Measurements from ENCODE around the gene SPP2.

SPP2 gene, protein sequence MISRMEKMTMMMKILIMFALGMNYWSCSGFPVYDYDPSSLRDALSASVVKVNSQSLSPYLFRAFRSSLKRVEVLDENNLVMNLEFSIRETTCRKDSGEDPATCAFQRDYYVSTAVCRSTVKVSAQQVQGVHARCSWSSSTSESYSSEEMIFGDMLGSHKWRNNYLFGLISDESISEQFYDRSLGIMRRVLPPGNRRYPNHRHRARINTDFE

DNA sequence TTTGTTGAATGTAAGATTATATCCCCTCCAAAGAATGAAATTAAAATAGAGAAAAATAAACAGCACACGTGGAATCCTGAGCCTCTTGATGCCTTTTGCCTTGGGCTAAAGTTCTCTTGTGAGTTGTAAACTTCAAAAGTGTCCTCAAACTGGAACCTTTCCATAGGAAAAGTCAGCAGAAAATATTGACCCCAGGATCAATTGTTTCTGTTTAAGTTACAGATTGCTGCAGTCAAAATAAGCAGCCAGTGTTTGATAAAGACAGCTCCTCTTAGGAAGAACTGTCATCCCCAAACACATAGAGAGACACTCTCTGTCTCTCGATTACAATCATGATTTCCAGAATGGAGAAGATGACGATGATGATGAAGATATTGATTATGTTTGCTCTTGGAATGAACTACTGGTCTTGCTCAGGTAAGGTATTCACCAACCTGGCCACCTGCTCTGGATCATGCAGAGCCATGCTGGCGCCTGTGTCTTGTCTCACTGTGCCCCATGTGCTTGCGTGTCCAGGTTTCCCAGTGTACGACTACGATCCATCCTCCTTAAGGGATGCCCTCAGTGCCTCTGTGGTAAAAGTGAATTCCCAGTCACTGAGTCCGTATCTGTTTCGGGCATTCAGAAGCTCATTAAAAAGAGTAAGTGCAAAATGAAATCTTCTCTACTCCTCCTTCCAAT, at the start of gene SPP2:
TSS of gene SPP2 (plus strand) at position 248 of the 681 bp plus-strand sequence. CDS start at position 333, 85 bp downstream.
- H3K27ac ChIP-seq = no peak within 1 kb of the TSS
- ChIA-PET POLR2A (ENCODE audit: low non-redundant PET) (no interaction called here), CTCF (no interaction called here)
- TF ChIP-seq, protein P1, sequence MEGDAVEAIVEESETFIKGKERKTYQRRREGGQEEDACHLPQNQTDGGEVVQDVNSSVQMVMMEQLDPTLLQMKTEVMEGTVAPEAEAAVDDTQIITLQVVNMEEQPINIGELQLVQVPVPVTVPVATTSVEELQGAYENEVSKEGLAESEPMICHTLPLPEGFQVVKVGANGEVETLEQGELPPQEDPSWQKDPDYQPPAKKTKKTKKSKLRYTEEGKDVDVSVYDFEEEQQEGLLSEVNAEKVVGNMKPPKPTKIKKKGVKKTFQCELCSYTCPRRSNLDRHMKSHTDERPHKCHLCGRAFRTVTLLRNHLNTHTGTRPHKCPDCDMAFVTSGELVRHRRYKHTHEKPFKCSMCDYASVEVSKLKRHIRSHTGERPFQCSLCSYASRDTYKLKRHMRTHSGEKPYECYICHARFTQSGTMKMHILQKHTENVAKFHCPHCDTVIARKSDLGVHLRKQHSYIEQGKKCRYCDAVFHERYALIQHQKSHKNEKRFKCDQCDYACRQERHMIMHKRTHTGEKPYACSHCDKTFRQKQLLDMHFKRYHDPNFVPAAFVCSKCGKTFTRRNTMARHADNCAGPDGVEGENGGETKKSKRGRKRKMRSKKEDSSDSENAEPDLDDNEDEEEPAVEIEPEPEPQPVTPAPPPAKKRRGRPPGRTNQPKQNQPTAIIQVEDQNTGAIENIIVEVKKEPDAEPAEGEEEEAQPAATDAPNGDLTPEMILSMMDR (conservative IDR thresholded peaks at IDR 0.05; ENCODE audit: low read depth) = no peak
- DNase-seq (ENCODE audit: low spot score) = no peak

DNA sequence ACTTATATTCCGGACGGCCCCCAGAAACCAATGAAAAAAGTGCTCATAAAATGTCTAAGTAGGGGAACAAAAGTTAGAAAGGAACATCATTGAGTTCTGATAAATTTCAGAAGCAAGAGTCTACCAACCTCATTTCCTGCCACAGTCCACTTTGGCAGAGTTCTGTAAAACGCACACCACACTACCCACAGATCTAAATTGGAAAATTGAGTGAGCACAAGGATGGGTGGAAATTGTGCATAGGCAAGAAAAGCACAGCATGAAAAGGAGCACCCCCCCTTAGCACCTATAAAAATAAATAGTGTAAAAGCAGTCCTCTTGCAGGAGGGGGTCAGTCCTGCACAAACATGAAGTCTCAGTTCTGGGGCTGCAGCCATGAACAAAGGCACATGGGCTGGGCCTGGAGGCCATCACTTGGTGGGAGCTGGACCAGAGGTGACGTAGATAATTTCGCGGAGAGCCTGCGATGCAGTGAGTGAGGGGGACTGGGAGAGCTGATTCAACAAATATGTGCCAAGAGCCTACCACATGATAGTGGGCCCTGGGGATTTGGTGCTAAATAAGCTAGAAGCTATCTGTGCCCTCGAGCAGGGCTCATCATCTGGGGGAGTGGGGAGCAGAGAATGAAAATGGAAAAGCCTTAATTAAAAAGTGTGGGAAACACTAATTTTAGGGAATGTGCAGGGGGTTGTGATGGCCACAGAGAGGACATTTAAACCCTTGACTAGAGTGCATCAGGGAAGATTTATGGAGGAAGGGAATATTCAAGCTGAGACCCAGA, 48.9 kb upstream of the SPP2 start:
- H3K27ac ChIP-seq = no peak overlapping the region
- DNase-seq (ENCODE audit: low spot score) = no peak
- ChIA-PET POLR2A (ENCODE audit: low non-redundant PET) (no interaction called here), CTCF (interaction anchor here (0.5 kb wide), 1 partner anchor 125 kb away, joined by 3 read pairs; no protein-coding TSS in a partner anchor)
- TF ChIP-seq, protein P1 (conservative IDR thresholded peaks at IDR 0.05; ENCODE audit: low read depth) = no peak

DNA sequence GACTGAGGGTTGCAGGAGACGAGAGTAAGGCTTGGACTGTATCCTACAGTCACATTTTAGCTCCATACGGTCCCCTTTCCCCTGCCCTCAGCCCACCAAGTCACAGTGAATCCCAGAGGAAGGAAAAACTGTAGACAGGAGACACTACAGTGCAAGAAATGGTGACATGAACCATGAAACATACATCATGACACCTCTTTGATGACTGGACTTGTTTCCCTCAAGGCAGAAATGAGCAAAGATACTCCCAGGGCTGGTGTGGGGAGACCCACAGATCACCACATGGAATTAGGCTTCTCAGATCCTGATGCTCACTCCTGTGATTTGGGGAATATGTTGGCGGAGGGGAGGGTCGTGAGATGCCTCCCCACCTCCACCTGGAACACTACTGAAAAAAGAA, 48.2 kb upstream of the SPP2 start:
- H3K27ac ChIP-seq = no peak overlapping the region
- TF ChIP-seq, protein P1 (conservative IDR thresholded peaks at IDR 0.05; ENCODE audit: low read depth) = no peak
- POLR2A ChIA-PET (ENCODE audit: low non-redundant PET) = no interaction called here
- CTCF ChIA-PET = interaction anchor here (0.5 kb wide), 1 partner anchor 125 kb away, joined by 3 read pairs; no protein-coding TSS in a partner anchor
- DNase-seq (ENCODE audit: low spot score) = no peak

DNA sequence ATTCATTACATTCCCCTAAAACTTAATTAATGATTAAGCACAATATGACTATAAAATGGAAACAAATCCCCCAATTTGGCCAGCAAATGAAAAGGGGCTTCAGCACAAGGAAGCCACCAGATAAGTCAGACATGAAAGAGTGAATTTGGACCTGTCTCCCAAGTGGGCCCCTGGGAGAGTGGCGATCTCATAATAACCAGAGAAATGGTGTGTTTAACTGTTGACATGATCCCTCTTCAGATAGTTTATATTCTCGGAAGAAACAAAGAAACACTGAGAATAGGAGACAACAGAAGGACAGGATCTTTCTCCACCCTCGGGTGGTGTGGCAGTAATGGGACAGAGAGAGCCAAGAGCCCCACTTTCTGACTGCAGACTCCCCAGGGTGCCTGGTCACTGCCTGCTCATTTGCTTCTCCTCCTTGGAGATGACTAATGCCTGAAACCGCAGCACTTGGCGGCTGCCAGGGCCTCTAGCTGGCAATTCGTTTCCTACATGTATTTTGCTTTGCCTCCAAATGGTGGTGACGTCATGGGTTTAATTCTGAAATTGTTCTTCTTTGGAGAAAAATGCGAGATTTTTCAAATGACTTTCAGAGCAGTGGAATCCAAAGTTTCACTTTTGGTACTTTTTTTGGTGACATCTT, 46.4 kb upstream of the SPP2 start:
- peak; percentile 81 for DNase-seq (ENCODE audit: low spot score)
- CTCF ChIA-PET = interaction anchor here (0.6 kb wide), 2 partner anchors 10 to 1995 kb away, joined by 3 read pairs; no protein-coding TSS in a partner anchor
- POLR2A ChIA-PET (ENCODE audit: low non-redundant PET) = no interaction called here
- H3K27ac ChIP-seq = peak overlapping the region; percentile 62
- TF ChIP-seq, protein P1 (conservative IDR thresholded peaks at IDR 0.05; ENCODE audit: low read depth) = no peak

DNA sequence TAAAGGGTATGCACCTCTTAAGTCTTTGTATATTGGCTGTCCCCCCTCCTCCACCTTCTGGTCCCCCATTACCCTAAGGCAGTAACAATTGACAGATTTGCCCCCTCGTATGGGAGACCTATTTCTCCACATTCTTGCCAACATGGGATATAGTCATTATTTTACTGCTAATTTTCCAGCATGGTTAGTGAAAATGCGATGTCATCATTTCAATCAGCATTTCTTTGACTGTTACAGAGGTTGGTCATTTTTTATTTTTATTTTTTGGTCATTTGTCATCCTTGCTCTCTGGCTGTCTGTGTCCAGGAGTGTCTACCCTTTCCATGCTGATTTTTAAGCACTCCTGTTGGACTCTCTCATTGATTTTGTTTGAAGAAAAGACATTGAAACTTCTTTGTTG, 45.4 kb upstream of the SPP2 start:
- ChIA-PET CTCF (no interaction called here), POLR2A (ENCODE audit: low non-redundant PET) (no interaction called here)
- TF ChIP-seq, protein P1 (conservative IDR thresholded peaks at IDR 0.05; ENCODE audit: low read depth) = no peak
- DNase-seq (ENCODE audit: low spot score) = no peak
- no peak overlapping the region for H3K27ac ChIP-seq

DNA sequence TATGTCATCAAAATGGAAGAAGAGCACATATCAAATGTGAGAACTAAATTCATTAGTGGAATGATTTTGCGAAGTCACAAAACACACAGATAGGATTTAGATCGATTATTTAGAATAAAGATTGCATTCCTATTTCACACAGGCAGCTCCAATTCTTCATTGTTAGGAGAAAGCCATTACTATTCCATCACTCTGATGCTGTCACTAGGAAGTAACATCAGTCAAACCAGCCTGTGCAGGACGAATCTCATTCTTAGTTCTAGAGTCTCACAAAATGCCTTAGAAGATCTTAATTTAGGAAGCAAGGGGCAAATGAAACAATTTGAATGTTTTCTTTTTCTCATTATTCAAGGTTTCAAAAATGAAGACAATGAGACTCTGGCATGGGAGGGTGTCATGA, 44.0 kb upstream of the SPP2 start:
- ChIA-PET POLR2A (ENCODE audit: low non-redundant PET) (no interaction called here), CTCF (no interaction called here)
- no peak overlapping the region for H3K27ac ChIP-seq
- DNase-seq (ENCODE audit: low spot score) = no peak
- TF ChIP-seq, protein P1 (conservative IDR thresholded peaks at IDR 0.05; ENCODE audit: low read depth) = no peak
